Measurements from ENCODE around the gene ZMYM3.

Gene ZMYM3

GRCh38 chrX:71253253-71254091, 468 bp downstream of the ZMYM3 start:
- no peak for DNase-seq (ENCODE audit: low read depth)

DNA sequence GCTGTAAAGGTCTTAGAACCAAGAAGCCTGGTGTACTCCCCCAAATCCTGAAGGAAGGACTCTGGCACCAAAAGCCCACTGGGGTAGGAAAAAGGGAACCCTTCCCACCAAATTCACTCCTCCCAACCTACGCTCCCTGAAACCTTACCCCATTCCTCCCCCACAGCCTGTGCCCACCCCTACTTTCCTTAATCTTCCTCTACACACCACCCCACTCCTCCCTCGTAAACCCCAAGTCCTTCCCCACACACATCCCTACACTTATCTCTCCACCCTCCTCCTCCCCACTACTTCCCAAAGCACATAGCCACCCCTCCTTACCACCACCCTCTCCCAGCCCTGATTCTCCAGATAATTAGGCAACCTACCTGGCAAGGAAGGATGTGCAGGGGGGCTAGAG, 1.7 kb downstream of the ZMYM3 start:
- no peak for DNase-seq (ENCODE audit: low read depth)

- DNase-seq (ENCODE audit: low read depth): no peak
These were observed 2.4 kb downstream of the ZMYM3 start for GRCh38 chrX:71251466-71251973.

- no peak for DNase-seq (ENCODE audit: low read depth)
These were observed 3.1 kb downstream of the ZMYM3 start for GRCh38 chrX:71250841-71251240.

DNA sequence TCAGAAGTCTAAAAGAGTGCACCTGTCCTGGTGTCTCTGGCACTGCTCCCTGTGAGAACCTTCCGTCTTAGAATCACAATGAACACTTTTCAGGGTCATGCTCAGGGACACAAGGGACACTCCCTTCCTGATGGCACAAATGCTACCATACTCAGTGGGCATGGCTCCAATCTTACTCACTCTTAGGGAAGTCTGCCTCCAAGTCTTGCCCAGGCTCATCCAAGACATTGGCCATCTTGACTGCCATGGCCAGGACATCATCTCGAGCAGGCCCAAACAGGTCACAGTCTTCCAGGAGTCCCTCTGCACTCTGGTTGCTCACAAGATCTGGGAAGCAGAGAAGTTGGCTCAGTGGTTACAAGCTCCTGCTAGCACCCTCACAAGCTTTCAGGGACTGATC, 8.8 kb downstream of the ZMYM3 start:
- no peak for DNase-seq (ENCODE audit: low read depth)

DNA sequence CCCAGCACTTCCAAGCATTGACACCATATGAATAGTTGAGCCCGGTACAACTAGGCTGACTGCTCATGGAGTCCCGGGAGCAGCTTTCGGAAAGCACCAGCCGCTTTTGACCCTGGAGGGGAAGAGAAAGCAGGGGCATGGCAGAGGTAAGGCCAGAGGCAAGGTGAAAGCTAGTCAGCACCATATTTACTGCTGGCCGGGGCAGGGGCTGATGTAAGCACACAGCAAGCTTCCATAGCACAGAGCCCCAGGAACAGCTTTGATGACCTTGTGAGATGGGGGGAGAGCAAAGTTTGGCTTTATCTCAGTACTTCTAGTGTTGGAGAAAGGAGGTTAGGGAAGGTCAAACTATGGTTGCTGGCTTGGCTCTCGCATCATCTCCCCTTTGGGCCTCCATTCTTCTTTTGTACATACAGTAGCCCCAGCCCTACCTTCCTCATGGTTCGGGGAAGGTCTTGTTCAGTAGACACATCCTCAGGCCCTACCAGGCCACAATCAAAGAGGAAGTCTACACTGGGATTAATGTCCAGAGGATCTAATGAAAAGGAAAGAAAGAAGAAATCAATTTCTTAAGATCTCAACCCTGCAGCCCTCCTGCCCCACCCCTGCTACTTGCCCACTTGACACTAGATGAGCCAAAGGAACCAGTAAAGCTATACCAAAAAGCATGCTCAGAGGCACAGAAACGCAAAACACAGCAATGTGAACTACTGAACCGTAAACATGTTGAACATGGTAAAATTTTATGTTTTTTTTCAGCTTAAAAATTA, 9.4 kb downstream of the ZMYM3 start:
- no peak for DNase-seq (ENCODE audit: low read depth)

GRCh38 chrX:71241301-71241700, 12.6 kb downstream of the ZMYM3 start:
- no peak for DNase-seq (ENCODE audit: low read depth)

- no peak for DNase-seq (ENCODE audit: low read depth)
These were observed 14.2 kb downstream of the ZMYM3 start for GRCh38 chrX:71239781-71240180.

DNA sequence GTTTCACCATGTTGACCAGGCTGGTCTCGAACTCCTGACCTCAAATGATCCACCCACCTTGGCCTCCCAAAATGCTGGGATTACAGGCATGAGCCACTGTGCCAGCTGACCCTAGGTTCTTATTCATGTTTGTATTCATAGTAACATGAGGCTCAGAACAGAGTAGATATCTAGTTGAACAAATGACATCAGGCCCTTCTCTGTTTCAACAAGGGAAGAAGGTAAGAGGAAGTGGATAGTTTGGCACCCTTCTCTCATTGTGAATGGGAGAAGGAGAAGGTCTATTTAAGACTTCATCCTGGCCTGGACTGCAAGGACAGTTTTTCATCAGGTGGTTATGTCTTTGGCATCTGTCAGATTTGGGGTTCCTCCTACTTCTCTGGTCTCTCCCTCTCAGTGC, 17.1 kb downstream of the ZMYM3 start:
- no peak for DNase-seq (ENCODE audit: low read depth)

GRCh38 chrX:71235482-71235881, 18.5 kb downstream of the ZMYM3 start:
- no peak for DNase-seq (ENCODE audit: low read depth)

DNA sequence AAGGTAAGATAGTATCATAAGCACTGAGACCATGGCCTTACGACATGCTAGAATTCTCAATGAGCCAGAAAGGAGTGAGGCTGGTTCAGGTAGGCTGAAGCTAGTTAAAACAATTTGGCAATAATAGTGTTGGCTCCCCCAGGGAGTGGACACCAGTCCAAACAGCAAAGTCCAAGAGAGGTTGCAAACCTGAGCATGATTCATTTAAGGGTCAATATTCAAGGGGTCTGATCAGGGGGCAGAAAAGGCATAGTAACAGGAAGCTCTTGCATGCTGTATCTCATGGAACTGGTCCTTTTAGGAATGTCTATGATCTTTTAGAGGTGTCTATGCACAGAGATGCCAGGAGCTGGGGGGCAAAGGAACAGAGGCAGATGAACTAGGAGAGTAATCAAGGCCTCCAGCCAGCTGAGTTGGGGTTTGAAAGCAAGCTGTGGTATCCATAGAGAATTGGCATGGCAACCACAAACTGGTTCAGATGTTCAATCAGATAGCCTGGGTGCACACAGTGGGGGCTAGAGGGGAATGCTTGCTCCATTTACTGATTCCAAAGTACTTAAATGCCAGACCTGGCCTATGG, 25.8 kb downstream of the ZMYM3 start:
- no peak for DNase-seq (ENCODE audit: low read depth)

DNA sequence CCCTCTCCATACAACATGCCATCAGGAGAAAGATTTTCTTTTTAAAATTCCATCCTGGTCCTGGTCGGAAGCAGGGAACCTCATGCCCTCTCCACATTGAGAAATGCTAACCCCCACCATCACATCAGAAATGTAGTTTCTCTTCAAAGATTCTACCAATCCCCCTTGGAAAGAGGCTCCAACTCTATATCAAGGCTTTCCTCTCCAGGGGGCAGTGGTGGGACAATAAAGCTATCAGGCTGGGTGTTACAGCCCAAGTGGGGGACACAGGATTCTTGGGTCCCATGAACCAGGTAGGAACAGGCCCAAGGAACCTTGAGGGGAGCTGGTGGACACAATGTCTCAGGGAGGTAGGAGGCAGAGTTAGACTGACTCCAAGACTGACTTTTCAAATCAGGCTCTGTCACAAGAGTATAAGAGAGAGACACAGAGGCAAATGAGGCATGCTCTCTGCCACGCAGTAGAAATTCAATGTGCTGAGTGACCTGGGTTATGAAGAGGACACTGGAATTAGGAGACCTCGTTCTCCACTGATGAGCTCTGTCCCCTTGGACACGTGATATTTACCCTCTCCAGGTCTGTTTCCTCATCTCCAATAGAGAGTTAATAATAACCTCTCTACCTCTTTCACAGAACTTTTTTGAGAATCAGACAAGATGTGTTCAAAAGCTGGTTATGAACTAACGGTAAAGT, 26.4 kb downstream of the ZMYM3 start:
- no peak for DNase-seq (ENCODE audit: low read depth)

- no peak for DNase-seq (ENCODE audit: low read depth)
These were observed 28.3 kb downstream of the ZMYM3 start for GRCh38 chrX:71225676-71226075.

- no peak for DNase-seq (ENCODE audit: low read depth)
These were observed 28.9 kb downstream of the ZMYM3 start for GRCh38 chrX:71225009-71225408.

GRCh38 chrX:71224098-71224708, 29.7 kb downstream of the ZMYM3 start:
- no peak for DNase-seq (ENCODE audit: low read depth)

- no peak for DNase-seq (ENCODE audit: low read depth)
These were observed 31.0 kb downstream of the ZMYM3 start, which contains the start of gene GJB1 for GRCh38 chrX:71222929-71223328. Gene GJB1, plus strand, starts transcription at chrX:71223224. Its CDS starts 484 bp downstream, at chrX:71223708.

GRCh38 chrX:71221145-71221544, 32.8 kb downstream of the ZMYM3 start:
- no peak for DNase-seq (ENCODE audit: low read depth)

DNA sequence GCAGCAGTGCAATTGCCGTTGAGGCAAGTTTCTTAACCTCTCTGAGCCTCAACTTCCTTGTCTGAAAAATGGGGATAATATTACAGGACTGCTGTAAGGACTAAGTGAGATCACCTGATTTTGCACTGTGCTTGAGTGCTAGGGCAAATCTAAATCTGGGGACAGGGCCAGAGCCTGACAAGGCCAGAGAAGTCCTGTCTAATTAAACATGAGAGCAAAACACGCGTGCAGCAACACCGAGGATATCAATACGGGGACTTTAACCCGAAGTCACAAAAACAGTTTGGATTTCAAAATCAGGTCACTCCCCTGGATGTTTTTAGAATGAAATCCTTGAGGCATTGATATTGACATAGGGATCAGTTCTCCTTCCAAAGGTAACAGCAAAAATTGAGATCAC, 36.6 kb downstream of the ZMYM3 start:
- no peak for DNase-seq (ENCODE audit: low read depth)

GRCh38 chrX:71216485-71216884, 37.5 kb downstream of the ZMYM3 start:
- no peak for DNase-seq (ENCODE audit: low read depth)

- DNase-seq (ENCODE audit: low read depth): no peak
These were observed 38.5 kb downstream of the ZMYM3 start for GRCh38 chrX:71215338-71215912.

- no peak for DNase-seq (ENCODE audit: low read depth)
These were observed 39.2 kb downstream of the ZMYM3 start for GRCh38 chrX:71214604-71215337.

Data from stimulated activated CD8-positive, alpha-beta memory T cell treated with anti-CD3 and anti-CD28 coated beads, Interleukin-15, amount 100 ng/mL, for 1 hour (primary cell).